ENCODE results near the gene PCGF3. TPM values are rescaled to one million over a fixed set of nuclear protein-coding genes. Genes with fewer than 3 reads are reported as not detected.
A peak's percentile ranks its signal among the peaks of the same experiment; 100 is the strongest.

Gene PCGF3
- total RNA-seq, 1 experiment from 2014 or later: 66.3 TPM

GRCh38 chr4:675036-675882 lies 30.4 kb upstream of the PCGF3 start:
- Histone ChIP-seq H3K79me2 (ENCODE audit: insufficient read depth, low read length) (peaks cover 26% of the 10 kb centered on the region), H3K4me1 (ENCODE audit: control insufficient read depth in 1 of 2, insufficient read depth in 2 of 2, low read length in 2 of 2) (peaks cover 23 to 54% of the 10 kb centered on the region in 2 experiments), H4K20me1 (ENCODE audit: insufficient read depth) (no peaks in the 10 kb centered on the region), H3K27ac (ENCODE audit: low read depth, low read length) (peak overlapping the region; percentile 90), H3K27me3 (ENCODE audit: insufficient read depth, low read length) (no peaks in the 10 kb centered on the region), H3K4me3 (replicated peaks in 1 of 2; ENCODE audit: low read depth in 1 of 2, low read length in 2 of 2) (peak overlapping the region; percentile 77 to 91), H2AFZ (ENCODE audit: low read depth, low read length, poor library complexity, severe bottlenecking) (no peak overlapping the region), H3K9me3 (ENCODE audit: control insufficient read depth in 1 of 2, insufficient read depth in 1 of 2, low read depth in 1 of 2, low read length in 2 of 2) (no peaks in the 10 kb centered on the region), H3K36me3 (ENCODE audit: control insufficient read depth in 1 of 2, insufficient read depth in 2 of 2, low read length in 2 of 2) (peaks cover 10 to 24% of the 10 kb centered on the region in 2 experiments), H3K4me2 (ENCODE audit: low read length) (peak overlapping the region; percentile 93), H3K9me2 (ENCODE audit: insufficient read depth) (no peaks in the 10 kb centered on the region), H3K9ac (ENCODE audit: low read length) (peak overlapping the region; percentile 95)
- CTCF ChIA-PET: interaction anchor here (0.9 to 1.6 kb wide), 2 partner anchors 9 to 12 kb away, joined by 3 to 14 read pairs; no protein-coding TSS in a partner anchor
- TF ChIP-seq SIN3A (IDR thresholded peaks at IDR 0.05; ENCODE audit: low read depth): no peak
- TF ChIP-seq EZH2phosphoT487 (IDR thresholded peaks at IDR 0.05; ENCODE audit: borderline replicate concordance): no peak
- peak; percentile 86 for TF ChIP-seq ZFX (IDR thresholded peaks at IDR 0.05)
- TF ChIP-seq MAX (IDR thresholded peaks at IDR 0.05): no peak
- no peak for TF ChIP-seq EZH2 (IDR thresholded peaks at IDR 0.05)
- no peak for TF ChIP-seq REST (IDR thresholded peaks at IDR 0.05; ENCODE audit: low read depth)
- intact Hi-C loops (cut with micrococcal nuclease): loop anchor here (10.0 kb wide), 1 partner anchor 200 kb away; no protein-coding TSS in a partner anchor
- DNase-seq (ENCODE audit: low read depth, low spot score) (no peak), ATAC-seq (peak; percentile 9)
- RAD21 ChIA-PET (ENCODE audit: low non-redundant PET in 1 of 2, low total read pairs in 2 of 2, uncharacterized antibody in 2 of 2, unreplicated experiment in 2 of 2): no interaction called here
- POLR2A ChIA-PET: no interaction called here
- no TSS peak for BruUV-seq (replicated peaks)
